ENCODE results near the gene PITPNC1. TPM values are rescaled to one million over a fixed set of nuclear protein-coding genes. Genes with fewer than 3 reads are reported as not detected.
A peak's percentile ranks its signal among the peaks of the same experiment; 100 is the strongest.

The PITPNC1 gene
- total RNA-seq, 1 experiment from 2014 or later, result 37.5 TPM

DNA sequence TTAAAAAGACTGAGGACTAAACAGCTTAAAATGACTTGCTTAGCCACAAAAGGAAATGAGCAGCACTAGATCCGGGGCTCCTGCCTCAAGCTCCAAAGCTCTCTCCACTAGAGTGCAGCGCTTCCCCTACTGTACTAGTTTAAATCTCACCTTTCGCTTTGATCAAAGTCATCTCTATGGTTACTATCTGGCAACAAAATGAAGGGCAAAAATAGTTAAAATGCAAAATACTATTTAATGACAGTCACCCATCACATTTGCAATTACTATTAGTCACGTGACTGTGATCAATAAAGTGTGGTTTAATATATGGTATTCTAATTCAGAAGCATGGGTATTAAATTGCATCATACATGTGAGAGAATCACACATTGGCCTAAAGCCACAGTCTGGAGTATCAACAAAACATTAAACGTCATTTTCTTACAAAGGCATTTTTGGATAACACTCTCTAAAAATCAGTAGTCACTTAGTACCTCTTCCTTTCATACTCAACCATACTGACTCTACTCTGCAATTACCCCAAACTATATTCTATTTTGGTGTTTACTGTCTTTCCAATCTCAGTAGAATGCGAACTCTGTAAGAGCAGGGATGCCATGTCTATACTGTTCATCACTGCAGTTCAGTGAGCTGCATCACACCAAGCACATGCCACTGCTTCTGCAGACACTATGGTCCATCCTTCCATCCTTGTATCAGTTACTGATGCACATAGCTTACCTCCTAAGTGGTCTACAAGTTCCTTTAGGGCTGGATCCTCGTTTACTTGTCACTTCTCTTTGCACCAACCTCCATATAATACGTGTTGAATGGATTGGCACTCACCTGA, 16.9 kb upstream of the PITPNC1 start:
- Histone ChIP-seq H3K56ac (ENCODE audit: insufficient read length, low read depth, low read length) (no peak overlapping the region), H3K4me2 (ENCODE audit: insufficient read depth, insufficient read length, low read length) (no peak overlapping the region), H3K9me3 (ENCODE audit: control insufficient read depth, low read depth, low read length) (no peaks in the 10 kb centered on the region), H2AK5ac (ENCODE audit: insufficient read length, low read length) (no peak overlapping the region), H2BK15ac (ENCODE audit: low read depth, low read length) (no peak overlapping the region), H3K79me2 (ENCODE audit: insufficient read depth, low read length) (peaks cover 24% of the 10 kb centered on the region), H3K23me2 (ENCODE audit: insufficient read length, low read depth, low read length, poor library complexity, severe bottlenecking) (no peaks in the 10 kb centered on the region), H2BK20ac (ENCODE audit: low read depth, low read length, poor library complexity, severe bottlenecking) (no peak overlapping the region), H2BK12ac (ENCODE audit: insufficient read length, low read depth, low read length) (no peak overlapping the region), H2BK120ac (ENCODE audit: low read depth, low read length, poor library complexity, severe bottlenecking) (no peak overlapping the region), H3K18ac (ENCODE audit: insufficient read length, low read depth, low read length) (no peak overlapping the region), H4K5ac (ENCODE audit: insufficient read length, low read depth, low read length) (no peak overlapping the region), H4K8ac (replicated peaks; ENCODE audit: insufficient read length, low read depth, low read length) (no peak overlapping the region), H4K91ac (ENCODE audit: insufficient read length, low read depth, low read length) (no peak overlapping the region), H3K4me1 (ENCODE audit: insufficient read depth, low read length) (peaks cover under 1% of the 10 kb centered on the region), H3K79me1 (ENCODE audit: insufficient read depth, low read depth, low read length, poor library complexity, severe bottlenecking) (peaks cover 2% of the 10 kb centered on the region), H3K23ac (ENCODE audit: insufficient read length, low read depth, low read length) (no peak overlapping the region), H3K27ac (ENCODE audit: insufficient read length, low read depth, low read length) (no peak overlapping the region), H3K14ac (ENCODE audit: insufficient read depth, low read length) (no peak overlapping the region), H3T11ph (ENCODE audit: low read length) (no peak overlapping the region), H4K20me1 (ENCODE audit: control insufficient read depth, insufficient read depth, insufficient read length) (no peaks in the 10 kb centered on the region), H3K9ac (ENCODE audit: extremely low read depth, insufficient read length, low read length) (no peak overlapping the region), H3K27me3 (ENCODE audit: insufficient read depth, low read length) (no peaks in the 10 kb centered on the region), H2AFZ (ENCODE audit: low read length) (no peak overlapping the region), H2BK5ac (ENCODE audit: insufficient read length, low read length) (no peak overlapping the region), H3K4ac (ENCODE audit: low read depth, low read length) (no peak overlapping the region)
- peaks cover 29 to 63% (median 40%) of the 10 kb centered on the region in 3 experiments for H3K36me3 Mint-ChIP-seq (ENCODE audit: insufficient read depth in 1 of 3, low read depth in 3 of 3)
- no peak overlapping the region for H3K4me3 Mint-ChIP-seq
- no peaks in the 10 kb centered on the region for H3K9me3 Mint-ChIP-seq
- H3K4me1 Mint-ChIP-seq, result peaks cover 10 to 21% of the 10 kb centered on the region in 2 experiments
- H3K27ac Mint-ChIP-seq, result peak overlapping the region; percentile 15 to 22 (median 21); a peak in 3 of 7 replicates
- TF ChIP-seq, protein P1, sequence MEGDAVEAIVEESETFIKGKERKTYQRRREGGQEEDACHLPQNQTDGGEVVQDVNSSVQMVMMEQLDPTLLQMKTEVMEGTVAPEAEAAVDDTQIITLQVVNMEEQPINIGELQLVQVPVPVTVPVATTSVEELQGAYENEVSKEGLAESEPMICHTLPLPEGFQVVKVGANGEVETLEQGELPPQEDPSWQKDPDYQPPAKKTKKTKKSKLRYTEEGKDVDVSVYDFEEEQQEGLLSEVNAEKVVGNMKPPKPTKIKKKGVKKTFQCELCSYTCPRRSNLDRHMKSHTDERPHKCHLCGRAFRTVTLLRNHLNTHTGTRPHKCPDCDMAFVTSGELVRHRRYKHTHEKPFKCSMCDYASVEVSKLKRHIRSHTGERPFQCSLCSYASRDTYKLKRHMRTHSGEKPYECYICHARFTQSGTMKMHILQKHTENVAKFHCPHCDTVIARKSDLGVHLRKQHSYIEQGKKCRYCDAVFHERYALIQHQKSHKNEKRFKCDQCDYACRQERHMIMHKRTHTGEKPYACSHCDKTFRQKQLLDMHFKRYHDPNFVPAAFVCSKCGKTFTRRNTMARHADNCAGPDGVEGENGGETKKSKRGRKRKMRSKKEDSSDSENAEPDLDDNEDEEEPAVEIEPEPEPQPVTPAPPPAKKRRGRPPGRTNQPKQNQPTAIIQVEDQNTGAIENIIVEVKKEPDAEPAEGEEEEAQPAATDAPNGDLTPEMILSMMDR (conservative IDR thresholded peaks at IDR 0.05), result peak; percentile 62
- no peaks in the 10 kb centered on the region for H3K27me3 Mint-ChIP-seq (ENCODE audit: low read depth)
- DNase-seq, result no peak
- no CpG with 5 or more reads among the region's 8 CpGs for WGBS (ENCODE audit: extremely low coverage, insufficient read length, low lambda C conversion rate)

All from H9 (cell line).